ENCODE measurements around the gene AREG.

Gene AREG

GRCh38 chr4:74466242-74466641, 21.3 kb downstream of the AREG start:
- no peak for DNase-seq

- DNase-seq = no peak
Observed at GRCh38 chr4:74471264-74471663, 26.3 kb downstream of the AREG start.

GRCh38 chr4:74473155-74473811, 28.3 kb downstream of the AREG start:
- no peak for DNase-seq

GRCh38 chr4:74474345-74475090, 29.6 kb downstream of the AREG start:
- no peak for DNase-seq

- DNase-seq = no peak
Observed at GRCh38 chr4:74475091-74475800, 30.3 kb downstream of the AREG start.

- no peak for DNase-seq
Observed at GRCh38 chr4:74475946-74476345, 31.0 kb downstream of the AREG start.

- DNase-seq = no peak
Observed at GRCh38 chr4:74479009-74479408, 34.1 kb downstream of the AREG start.

GRCh38 chr4:74480267-74480666, 35.3 kb downstream of the AREG start:
- no peak for DNase-seq

GRCh38 chr4:74481891-74482609, 37.1 kb downstream of the AREG start:
- no peak for DNase-seq

- DNase-seq = no peak
Observed at GRCh38 chr4:74483226-74483911, 38.4 kb downstream of the AREG start.

- DNase-seq = no peak
Observed at GRCh38 chr4:74486905-74487304, 42.0 kb downstream of the AREG start.

GRCh38 chr4:74487771-74488170, 42.8 kb downstream of the AREG start:
- no peak for DNase-seq

- DNase-seq = no peak
Observed at GRCh38 chr4:74490736-74491135, 45.8 kb downstream of the AREG start.

- DNase-seq = no peak
Observed at GRCh38 chr4:74499986-74500781, 55.2 kb downstream of the AREG start.

- DNase-seq = no peak
Observed at GRCh38 chr4:74501579-74501978, 56.6 kb downstream of the AREG start.

GRCh38 chr4:74503580-74503979, 58.6 kb downstream of the AREG start:
- no peak for DNase-seq

- DNase-seq = no peak
Observed at GRCh38 chr4:74504212-74504611, 59.3 kb downstream of the AREG start.
